CD4-positive, alpha-beta T cell treated with Interleukin-15 for 4 hours (primary cell): ENCODE results near the gene TMED3.
"Not testable (repeated sequence)": the region's sequence is repeated elsewhere in the genome, so short reads cannot be mapped to it uniquely, and the experiment has no call there.

ENCODE experiments used
- DNase-seq: peaks from one replicate; pipeline ENCODE4 v3.0.0-alpha.2; 2020; ENCODE audit warnings: low spot score

TMED3 gene

DNA sequence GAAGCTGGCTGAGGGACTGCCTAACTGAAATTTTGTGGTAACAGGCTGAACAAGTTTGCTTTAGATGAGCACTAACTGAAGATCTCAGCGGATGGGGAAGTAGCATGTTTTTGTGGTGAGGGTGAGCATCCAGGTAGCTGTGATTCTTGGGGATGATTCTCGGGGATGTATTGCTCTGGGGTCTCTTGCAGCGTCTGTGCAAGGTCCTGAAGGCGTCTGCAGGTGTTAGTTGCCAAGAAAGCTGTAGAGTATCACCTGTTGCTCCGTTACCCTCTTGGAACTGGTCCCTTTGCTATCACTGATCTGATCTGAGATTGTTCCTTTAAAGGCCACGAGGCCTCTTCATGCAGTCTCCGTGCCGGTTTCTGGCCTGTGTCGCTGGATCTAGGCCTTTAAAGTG, 6.0 kb downstream of the TMED3 start:
- no peak for DNase-seq

DNA sequence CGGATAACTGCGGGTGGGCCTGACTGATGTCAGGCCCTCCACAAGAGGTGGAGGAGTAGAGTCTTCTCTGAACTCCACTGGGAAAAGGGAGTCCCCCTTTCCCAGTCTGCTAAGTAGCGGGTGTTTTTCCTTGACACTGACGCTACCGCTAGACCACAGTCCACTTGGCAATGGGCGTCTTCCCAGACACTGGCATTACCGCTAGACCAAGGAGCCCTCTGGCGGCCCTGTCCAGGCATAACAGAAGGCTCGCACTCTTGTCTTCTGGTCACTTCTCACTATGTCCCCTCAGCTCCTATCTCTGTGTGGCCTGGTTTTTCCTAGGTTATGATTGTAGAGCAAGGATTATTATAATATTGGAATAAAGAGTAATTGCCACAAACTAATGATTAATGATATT, 9.1 kb downstream of the TMED3 start:
- DNase-seq = not testable (repeated sequence)

DNA sequence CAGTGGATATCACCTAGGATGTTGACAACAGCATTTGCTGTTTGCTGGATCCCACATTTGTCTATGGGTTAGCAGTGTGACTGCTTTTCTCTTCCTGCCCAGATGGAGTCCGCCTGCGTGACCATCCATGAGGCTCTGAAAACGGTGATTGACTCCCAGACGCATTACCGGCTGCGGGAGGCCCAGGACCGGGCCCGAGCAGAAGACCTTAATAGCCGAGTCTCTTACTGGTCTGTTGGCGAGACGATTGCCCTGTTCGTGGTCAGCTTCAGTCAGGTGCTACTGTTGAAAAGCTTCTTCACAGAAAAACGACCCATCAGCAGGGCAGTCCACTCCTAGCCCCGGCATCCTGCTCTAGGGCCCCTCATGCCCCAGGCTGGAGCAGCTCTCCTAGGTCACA, 11.0 kb downstream of the TMED3 start:
- no peak for DNase-seq

DNA sequence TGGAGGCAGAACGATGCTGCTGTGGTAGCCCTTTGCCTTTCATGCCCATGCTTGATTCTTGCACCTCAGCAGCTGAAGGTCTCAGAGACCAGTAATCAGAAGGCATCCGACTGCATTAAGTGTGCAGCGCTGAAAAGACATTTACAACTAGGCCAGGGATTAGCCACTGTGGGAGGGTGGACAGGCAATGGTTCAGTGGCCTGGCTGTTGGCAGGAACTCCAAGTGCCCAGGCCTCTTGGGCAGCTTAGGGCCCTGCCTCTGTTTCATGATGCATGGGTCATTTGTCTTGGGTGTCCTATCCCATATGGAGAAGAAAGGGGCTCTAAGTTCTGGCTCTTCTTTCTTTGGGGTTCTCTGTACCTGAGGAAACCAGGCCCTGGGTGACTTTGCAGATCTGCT, 11.4 kb downstream of the TMED3 start:
- DNase-seq = no peak

DNA sequence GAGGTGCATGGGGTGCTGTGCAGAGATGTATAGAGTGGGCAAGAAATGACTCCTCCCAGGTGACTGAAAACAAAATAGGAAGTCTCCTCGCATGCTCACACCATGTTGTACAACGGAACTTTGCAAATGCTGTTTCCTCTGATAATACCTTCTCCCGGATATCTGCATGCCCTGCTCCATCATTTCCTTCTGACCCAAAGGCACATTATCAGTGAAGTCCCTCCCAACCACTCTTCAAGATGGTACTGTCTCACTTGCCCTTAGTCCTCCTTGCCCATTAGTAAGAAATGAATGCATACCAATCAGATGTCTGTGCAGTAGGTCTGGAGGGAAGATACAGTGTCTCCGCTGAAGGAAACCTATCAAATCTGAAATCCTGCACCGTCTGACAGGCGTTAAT, 12.0 kb downstream of the TMED3 start:
- no peak for DNase-seq

- no peak for DNase-seq
Measured at GRCh38 chr15:79329171-79329611, 18.3 kb downstream of the TMED3 start.

DNA sequence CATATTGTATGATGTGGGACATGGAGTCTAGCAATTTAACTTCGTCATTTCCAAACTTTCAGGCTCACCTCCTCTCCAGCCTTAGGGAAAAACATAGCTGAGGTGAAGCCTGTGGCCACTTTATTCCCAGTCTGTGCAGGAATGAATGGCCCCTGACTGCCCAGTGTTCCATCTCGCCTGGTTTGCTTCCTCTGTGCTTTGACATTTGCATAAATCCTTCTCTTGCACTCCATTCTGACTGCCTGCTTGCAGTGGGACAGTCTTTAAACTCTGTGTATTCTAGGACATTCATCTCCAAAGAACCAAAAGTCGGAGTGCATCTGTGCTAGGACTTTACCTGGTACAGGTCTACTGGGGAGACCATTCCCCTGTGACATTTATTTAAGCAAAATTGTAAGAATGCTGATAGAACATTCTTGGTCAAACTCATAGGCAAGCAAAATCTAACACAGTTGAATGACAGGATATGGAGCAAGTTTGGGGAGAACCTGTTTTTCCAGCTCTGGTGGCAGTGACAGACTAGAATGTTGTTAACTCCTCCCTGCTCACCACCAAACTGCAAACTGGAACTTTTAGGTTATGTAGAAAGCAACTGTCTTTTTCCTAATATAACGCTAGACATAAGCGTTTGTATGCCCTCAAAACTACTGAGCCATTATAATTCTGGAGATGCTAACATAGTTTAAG, 22.1 kb downstream of the TMED3 start:
- no peak for DNase-seq

- no peak for DNase-seq
Measured at GRCh38 chr15:79337591-79337990, 26.7 kb downstream of the TMED3 start.

GRCh38 chr15:79339588-79340314, 28.8 kb downstream of the TMED3 start:
- no peak for DNase-seq

DNA sequence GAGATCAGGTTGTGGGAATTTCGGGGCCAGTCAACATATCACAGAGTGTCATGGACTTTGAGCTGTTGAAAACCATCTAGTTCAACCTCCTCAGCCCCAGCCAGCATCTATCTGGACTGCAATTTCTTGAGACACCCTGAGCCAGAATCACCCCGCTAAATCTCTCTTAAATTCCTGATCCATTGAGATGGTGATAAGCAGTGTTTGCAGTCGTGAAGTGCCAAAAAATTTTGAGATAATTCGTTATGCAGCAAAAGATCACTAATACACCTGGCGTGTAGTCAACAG, 29.3 kb downstream of the TMED3 start:
- no peak for DNase-seq

- no peak for DNase-seq
Measured at GRCh38 chr15:79341396-79341795, 30.5 kb downstream of the TMED3 start.

- DNase-seq = no peak
Measured at GRCh38 chr15:79349525-79349924, 38.6 kb downstream of the TMED3 start.

- DNase-seq = no peak
Measured at GRCh38 chr15:79352206-79352605, 41.3 kb downstream of the TMED3 start.

DNA sequence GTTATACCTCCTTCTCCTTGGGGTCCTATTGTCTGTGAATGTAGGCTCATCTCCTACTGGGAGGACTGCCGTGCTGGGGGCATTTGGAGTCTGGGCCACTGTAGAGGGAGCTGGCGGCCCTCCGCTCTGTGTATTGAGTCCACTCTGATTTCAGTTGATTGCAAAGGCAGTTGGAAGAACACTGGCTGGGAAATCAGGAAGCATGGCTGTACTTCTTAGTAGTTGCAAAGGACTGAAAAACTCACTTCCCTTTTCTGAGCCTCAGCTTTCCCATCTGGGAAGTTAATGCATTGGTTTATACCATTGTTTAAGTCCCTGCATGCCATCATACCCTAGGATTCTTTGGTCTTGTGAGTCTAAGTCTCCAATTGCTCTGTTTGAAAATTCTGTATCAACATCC, 46.7 kb downstream of the TMED3 start:
- DNase-seq = no peak

DNA sequence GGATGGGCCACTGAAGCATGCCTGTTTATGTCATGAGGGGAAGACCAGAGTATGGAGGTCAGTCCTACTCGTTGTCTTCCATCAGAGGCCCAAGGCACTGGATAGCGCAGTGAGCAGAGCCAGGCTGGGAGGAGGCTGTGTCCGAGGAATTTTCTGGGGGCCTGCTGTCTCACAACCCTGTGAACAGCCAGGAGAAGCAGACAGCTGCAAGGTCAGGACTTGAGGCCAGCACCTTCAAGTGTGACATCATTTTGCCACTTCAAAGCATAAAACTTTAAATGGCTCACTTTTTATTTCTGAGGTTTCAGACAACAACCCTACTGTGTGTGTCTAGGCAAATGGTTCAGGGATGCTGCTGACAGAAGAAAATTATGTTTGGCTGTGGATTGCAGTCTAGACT, 47.2 kb downstream of the TMED3 start:
- DNase-seq = no peak

GRCh38 chr15:79364571-79365240, 53.8 kb downstream of the TMED3 start:
- DNase-seq = no peak

DNA sequence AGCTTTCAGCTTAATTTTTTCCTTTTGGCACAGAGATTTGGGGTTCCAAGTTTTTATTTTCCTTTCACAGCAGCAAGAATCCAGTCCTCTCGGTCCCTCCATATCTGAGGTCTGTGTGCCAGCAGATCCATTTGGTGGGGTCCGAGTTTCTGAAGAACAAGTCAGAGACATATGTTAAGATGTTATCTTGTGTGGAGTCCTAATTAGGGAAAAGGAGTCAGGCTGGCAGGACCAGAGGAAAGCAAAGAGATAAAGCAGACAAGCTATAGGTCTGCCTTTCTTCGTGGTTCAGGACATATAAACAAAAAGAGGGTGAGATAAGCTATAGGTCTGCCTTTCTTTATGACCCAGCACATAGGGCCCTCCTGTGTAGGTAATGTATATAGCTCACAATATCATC, 54.9 kb downstream of the TMED3 start:
- DNase-seq = no peak

DNA sequence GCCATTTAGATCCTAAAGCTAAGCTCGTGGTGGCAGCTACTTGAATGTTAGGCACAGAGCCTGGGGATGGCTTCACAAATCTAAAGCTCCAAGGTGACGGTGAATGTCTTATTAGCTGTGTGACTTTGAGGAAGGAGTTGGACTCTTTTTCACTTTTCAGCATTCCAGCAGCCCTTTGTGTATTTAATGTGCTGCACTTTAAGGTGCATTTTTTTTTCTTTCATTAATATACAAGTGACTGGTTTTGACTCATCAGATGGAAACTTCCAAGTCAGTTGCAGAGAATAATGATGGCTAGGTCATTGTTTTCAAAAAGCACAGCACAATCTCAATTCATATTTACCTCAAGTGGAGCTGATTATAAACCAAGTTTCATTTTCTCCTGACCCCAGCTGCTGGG, 55.8 kb downstream of the TMED3 start:
- no peak for DNase-seq

GRCh38 chr15:79370716-79371115, 59.8 kb downstream of the TMED3 start:
- no peak for DNase-seq

GRCh38 chr15:79371591-79371990, 60.7 kb downstream of the TMED3 start:
- no peak for DNase-seq

DNA sequence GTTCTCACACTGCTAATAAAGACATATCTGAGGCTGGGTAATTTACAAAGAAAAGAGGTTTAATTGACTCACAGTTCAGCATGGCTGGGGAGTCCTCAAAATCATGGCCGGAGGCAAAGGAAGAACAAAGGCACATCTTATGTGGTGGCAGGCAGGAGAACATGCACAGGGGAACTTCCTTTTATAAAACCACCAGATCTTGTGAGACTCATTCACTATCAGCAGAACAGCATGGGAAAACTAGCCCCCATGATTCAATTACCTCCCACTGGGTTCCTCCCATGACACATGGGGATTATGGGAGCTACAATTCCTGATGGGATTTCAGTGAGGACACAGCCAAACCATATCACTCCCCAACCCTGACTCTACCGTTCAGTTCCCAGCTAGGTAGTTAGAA, 61.5 kb downstream of the TMED3 start:
- DNase-seq = no peak
